GM21825 (cell line): ENCODE measurements around the gene ERP27.

Experiments used
- ATAC-seq: cut with Tn5 transposase; IDR thresholded peaks from one replicate; pipeline ENCODE4 v1.9.1; 2021; ENCODE audit warnings: mild to moderate bottlenecking, moderate library complexity; ENCODE audit not compliant: unreplicated experiment

The ERP27 gene

GRCh38 chr12:14873440-14874185 lies 64.7 kb downstream of the ERP27 start:
- no peak for ATAC-seq

- ATAC-seq = no peak
These were observed 66.5 kb downstream of the ERP27 start for GRCh38 chr12:14871886-14872285.

GRCh38 chr12:14871247-14871646 lies 67.1 kb downstream of the ERP27 start:
- no peak for ATAC-seq

- no peak for ATAC-seq
These were observed 69.3 kb downstream of the ERP27 start for GRCh38 chr12:14868916-14869506.
